Measurements from ENCODE around the gene FN1.

Gene FN1

DNA sequence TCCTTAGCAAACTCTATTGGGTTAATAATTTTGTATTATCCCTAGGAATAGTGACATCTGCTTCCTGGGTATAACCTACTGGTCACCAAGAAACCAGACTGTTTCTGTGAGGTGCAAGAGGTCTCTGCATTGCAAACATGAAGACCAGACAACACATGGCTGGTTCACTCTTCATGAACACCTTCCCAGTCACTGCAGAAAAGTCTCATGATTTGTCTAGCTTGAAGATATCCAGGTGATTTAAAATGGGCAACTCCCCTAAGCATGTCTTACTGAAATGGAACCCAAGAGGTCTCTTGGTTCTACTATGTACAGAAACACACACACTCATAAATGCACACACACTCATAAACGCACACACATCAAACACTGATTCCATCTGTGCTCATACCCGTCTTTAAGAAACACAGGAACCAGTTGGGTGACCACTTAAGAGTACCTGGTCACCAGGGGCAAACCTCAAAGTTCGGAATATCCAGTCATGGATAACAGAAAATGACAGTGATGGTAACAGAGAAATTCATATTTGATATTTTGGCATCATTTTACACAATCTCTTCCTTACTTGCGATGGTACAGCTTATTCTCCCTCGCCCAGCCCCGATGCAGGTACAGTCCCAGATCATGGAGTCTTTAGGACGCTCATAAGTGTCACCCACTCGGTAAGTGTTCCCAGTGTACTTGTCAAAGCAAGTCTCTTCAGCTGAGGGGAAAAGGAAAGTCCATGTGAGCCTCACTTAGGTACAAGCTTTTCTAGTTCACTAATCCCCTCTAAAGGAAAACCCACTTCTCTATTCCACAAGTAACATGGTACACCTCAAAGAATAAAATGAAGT lies 2.9 kb downstream of the FN1 start:
- H3K36me3 ChIP-seq (ENCODE audit: control insufficient read depth, insufficient read depth, low read length): no peaks in the 10 kb centered on the region
- H3K27ac ChIP-seq (ENCODE audit: insufficient read depth, low read length, poor library complexity, severe bottlenecking): no peak overlapping the region

GRCh38 chr2:215431778-215432758 lies 3.8 kb downstream of the FN1 start:
- Histone ChIP-seq H3K9me3 (ENCODE audit: control insufficient read depth, low read length) (no peaks in the 10 kb centered on the region), H3K4me1 (ENCODE audit: control insufficient read depth, insufficient read depth, low read length, poor library complexity, severe bottlenecking) (peaks cover 12% of the 10 kb centered on the region), H3K36me3 (ENCODE audit: control insufficient read depth, insufficient read depth, low read length) (no peaks in the 10 kb centered on the region), H3K27me3 (replicated peaks; ENCODE audit: control insufficient read depth, insufficient read depth, low read length, poor library complexity, severe bottlenecking) (peaks cover 9% of the 10 kb centered on the region), H3K27ac (ENCODE audit: insufficient read depth, low read length, poor library complexity, severe bottlenecking) (no peak overlapping the region), H3K4me3 (ENCODE audit: insufficient read depth, low read depth, low read length, poor library complexity, severe bottlenecking) (no peak overlapping the region)
- no peak for DNase-seq

More for the DNA sequence above, 2.9 kb downstream of the FN1 start:
- H3K27me3 ChIP-seq (replicated peaks; ENCODE audit: control insufficient read depth, insufficient read depth, low read length, poor library complexity, severe bottlenecking): peaks cover 13% of the 10 kb centered on the region
- peaks cover 12% of the 10 kb centered on the region for H3K4me1 ChIP-seq (ENCODE audit: control insufficient read depth, insufficient read depth, low read length, poor library complexity, severe bottlenecking)
- DNase-seq: no peak
- H3K9me3 ChIP-seq (ENCODE audit: control insufficient read depth, low read length): no peaks in the 10 kb centered on the region
- no peak overlapping the region for H3K4me3 ChIP-seq (ENCODE audit: insufficient read depth, low read depth, low read length, poor library complexity, severe bottlenecking)

DNA sequence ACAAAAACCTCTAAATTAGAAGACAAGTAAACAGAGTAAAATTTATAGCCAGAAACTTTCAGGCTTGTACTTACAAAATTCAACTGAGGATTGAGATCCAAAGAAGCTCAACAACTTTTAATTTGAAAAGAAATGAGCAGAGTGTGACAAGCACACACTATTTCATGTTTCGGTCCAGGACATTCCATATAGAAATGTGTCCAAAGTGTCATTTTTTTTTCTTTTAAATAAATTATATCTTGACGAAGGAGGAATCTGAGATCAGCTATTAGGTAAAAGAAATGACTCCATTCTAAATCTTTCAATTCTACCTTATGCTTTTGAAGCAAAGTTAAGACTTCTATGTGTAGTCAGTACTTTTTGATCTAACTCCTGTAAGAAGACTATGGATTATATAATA lies 4.6 kb downstream of the FN1 start:
- H3K36me3 ChIP-seq (ENCODE audit: control insufficient read depth, insufficient read depth, low read length): no peaks in the 10 kb centered on the region
- no peak overlapping the region for H3K27ac ChIP-seq (ENCODE audit: insufficient read depth, low read length, poor library complexity, severe bottlenecking)
- no peak overlapping the region for H3K4me3 ChIP-seq (ENCODE audit: insufficient read depth, low read depth, low read length, poor library complexity, severe bottlenecking)
- peaks cover 3% of the 10 kb centered on the region for H3K27me3 ChIP-seq (replicated peaks; ENCODE audit: control insufficient read depth, insufficient read depth, low read length, poor library complexity, severe bottlenecking)
- H3K9me3 ChIP-seq (ENCODE audit: control insufficient read depth, low read length): no peaks in the 10 kb centered on the region
- peaks cover 8% of the 10 kb centered on the region for H3K4me1 ChIP-seq (ENCODE audit: control insufficient read depth, insufficient read depth, low read length, poor library complexity, severe bottlenecking)
- DNase-seq: no peak

- Histone ChIP-seq H3K4me1 (ENCODE audit: control insufficient read depth, insufficient read depth, low read length, poor library complexity, severe bottlenecking) (peaks cover 5% of the 10 kb centered on the region), H3K9me3 (ENCODE audit: control insufficient read depth, low read length) (no peaks in the 10 kb centered on the region), H3K36me3 (ENCODE audit: control insufficient read depth, insufficient read depth, low read length) (no peaks in the 10 kb centered on the region), H3K4me3 (ENCODE audit: insufficient read depth, low read depth, low read length, poor library complexity, severe bottlenecking) (no peak overlapping the region), H3K27ac (ENCODE audit: insufficient read depth, low read length, poor library complexity, severe bottlenecking) (no peak overlapping the region), H3K27me3 (replicated peaks; ENCODE audit: control insufficient read depth, insufficient read depth, low read length, poor library complexity, severe bottlenecking) (peaks cover 3% of the 10 kb centered on the region)
- DNase-seq: no peak
Measured at GRCh38 chr2:215430528-215431187, 5.2 kb downstream of the FN1 start.

DNA sequence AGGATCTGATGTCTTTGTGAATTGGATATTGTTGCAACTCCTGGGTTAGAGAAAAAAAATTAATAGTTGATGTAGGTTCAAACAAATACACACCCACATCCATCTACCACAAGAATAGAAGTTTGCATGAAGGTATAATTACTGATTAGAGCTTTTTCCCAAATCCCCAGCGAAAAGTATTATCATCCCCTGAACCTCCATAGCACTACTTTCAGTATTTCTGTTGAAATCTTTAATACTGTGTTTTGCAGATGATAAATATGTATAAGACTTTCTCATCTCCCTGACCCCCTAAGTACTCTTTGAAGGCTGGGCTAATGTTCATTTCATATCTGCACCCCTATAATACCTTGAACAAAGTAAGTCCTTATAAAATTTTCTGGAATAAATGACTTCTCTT lies 6.4 kb downstream of the FN1 start:
- DNase-seq: no peak
- H3K27ac ChIP-seq (ENCODE audit: insufficient read depth, low read length, poor library complexity, severe bottlenecking): no peak overlapping the region
- no peaks in the 10 kb centered on the region for H3K4me1 ChIP-seq (ENCODE audit: control insufficient read depth, insufficient read depth, low read length, poor library complexity, severe bottlenecking)
- H3K4me3 ChIP-seq (ENCODE audit: insufficient read depth, low read depth, low read length, poor library complexity, severe bottlenecking): no peak overlapping the region
- H3K36me3 ChIP-seq (ENCODE audit: control insufficient read depth, insufficient read depth, low read length): no peaks in the 10 kb centered on the region
- H3K9me3 ChIP-seq (ENCODE audit: control insufficient read depth, low read length): no peaks in the 10 kb centered on the region
- no peaks in the 10 kb centered on the region for H3K27me3 ChIP-seq (replicated peaks; ENCODE audit: control insufficient read depth, insufficient read depth, low read length, poor library complexity, severe bottlenecking)

DNA sequence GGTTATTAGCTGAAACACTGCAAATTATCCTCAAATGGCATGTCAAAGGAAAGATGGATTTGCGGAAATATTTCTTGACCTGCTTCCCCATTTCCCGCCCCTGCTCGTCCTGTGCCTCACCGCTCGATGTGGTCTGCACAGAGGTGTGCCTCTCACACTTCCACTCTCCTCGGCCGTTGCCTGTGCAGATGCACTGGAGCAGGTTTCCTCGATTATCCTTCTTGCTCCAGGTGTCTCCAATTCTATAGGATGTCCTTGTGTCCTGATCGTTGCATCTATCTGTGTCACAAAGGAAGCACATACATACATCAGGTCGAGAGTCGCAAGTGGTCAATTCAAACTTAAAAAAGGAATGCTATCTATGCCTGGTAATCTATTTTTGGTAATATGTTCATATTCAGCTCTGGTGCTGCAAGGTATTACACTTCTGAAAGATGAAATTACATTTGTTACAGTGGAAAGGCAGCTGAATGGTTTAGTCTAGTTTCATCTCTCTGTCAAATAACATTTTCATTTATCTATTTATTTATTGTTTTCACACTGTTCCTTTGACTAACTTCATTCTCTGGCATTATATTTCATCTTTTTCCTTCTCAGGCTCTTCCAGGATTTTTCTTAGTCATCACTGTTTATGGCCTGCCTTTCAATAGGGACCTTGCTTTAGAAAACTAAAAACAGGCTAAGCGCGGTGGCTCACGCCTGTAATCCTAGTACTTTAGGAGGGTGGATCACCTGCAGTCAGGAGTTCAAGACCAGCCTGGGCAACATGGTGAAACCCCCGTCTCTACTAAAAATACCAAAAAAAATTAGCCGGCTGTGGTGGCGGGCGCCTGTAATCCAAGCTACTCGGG lies 7.6 kb downstream of the FN1 start:
- Histone ChIP-seq H3K9me3 (ENCODE audit: control insufficient read depth, low read length) (no peaks in the 10 kb centered on the region), H3K27ac (ENCODE audit: insufficient read depth, low read length, poor library complexity, severe bottlenecking) (no peak overlapping the region), H3K27me3 (replicated peaks; ENCODE audit: control insufficient read depth, insufficient read depth, low read length, poor library complexity, severe bottlenecking) (no peaks in the 10 kb centered on the region), H3K4me3 (ENCODE audit: insufficient read depth, low read depth, low read length, poor library complexity, severe bottlenecking) (no peak overlapping the region), H3K36me3 (ENCODE audit: control insufficient read depth, insufficient read depth, low read length) (no peaks in the 10 kb centered on the region), H3K4me1 (ENCODE audit: control insufficient read depth, insufficient read depth, low read length, poor library complexity, severe bottlenecking) (no peaks in the 10 kb centered on the region)
- DNase-seq: no peak

- Histone ChIP-seq H3K36me3 (ENCODE audit: control insufficient read depth, insufficient read depth, low read length) (no peaks in the 10 kb centered on the region), H3K27me3 (replicated peaks; ENCODE audit: control insufficient read depth, insufficient read depth, low read length, poor library complexity, severe bottlenecking) (no peaks in the 10 kb centered on the region), H3K4me1 (ENCODE audit: control insufficient read depth, insufficient read depth, low read length, poor library complexity, severe bottlenecking) (no peaks in the 10 kb centered on the region), H3K9me3 (ENCODE audit: control insufficient read depth, low read length) (no peaks in the 10 kb centered on the region), H3K4me3 (ENCODE audit: insufficient read depth, low read depth, low read length, poor library complexity, severe bottlenecking) (no peak overlapping the region), H3K27ac (ENCODE audit: insufficient read depth, low read length, poor library complexity, severe bottlenecking) (no peak overlapping the region)
- no peak for DNase-seq
Measured at GRCh38 chr2:215427585-215427984, 8.3 kb downstream of the FN1 start.

GRCh38 chr2:215425021-215425782 lies 10.7 kb downstream of the FN1 start:
- Histone ChIP-seq H3K36me3 (ENCODE audit: control insufficient read depth, insufficient read depth, low read length) (no peaks in the 10 kb centered on the region), H3K4me1 (ENCODE audit: control insufficient read depth, insufficient read depth, low read length, poor library complexity, severe bottlenecking) (no peaks in the 10 kb centered on the region), H3K27me3 (replicated peaks; ENCODE audit: control insufficient read depth, insufficient read depth, low read length, poor library complexity, severe bottlenecking) (no peaks in the 10 kb centered on the region), H3K4me3 (ENCODE audit: insufficient read depth, low read depth, low read length, poor library complexity, severe bottlenecking) (no peak overlapping the region), H3K9me3 (ENCODE audit: control insufficient read depth, low read length) (no peaks in the 10 kb centered on the region), H3K27ac (ENCODE audit: insufficient read depth, low read length, poor library complexity, severe bottlenecking) (no peak overlapping the region)
- no peak for DNase-seq
